Amygdala (tissue), 56 donors: Measurements from ENCODE around the gene RAPGEF2.
A peak's percentile ranks its signal among the peaks of the same experiment; 100 is the strongest.

Experiments
- DNase-seq, 56 donors: peaks; one replicate each; lab custom pipeline; 2025; lab: John Stamatoyannopoulos, UW

The RAPGEF2 gene

DNA sequence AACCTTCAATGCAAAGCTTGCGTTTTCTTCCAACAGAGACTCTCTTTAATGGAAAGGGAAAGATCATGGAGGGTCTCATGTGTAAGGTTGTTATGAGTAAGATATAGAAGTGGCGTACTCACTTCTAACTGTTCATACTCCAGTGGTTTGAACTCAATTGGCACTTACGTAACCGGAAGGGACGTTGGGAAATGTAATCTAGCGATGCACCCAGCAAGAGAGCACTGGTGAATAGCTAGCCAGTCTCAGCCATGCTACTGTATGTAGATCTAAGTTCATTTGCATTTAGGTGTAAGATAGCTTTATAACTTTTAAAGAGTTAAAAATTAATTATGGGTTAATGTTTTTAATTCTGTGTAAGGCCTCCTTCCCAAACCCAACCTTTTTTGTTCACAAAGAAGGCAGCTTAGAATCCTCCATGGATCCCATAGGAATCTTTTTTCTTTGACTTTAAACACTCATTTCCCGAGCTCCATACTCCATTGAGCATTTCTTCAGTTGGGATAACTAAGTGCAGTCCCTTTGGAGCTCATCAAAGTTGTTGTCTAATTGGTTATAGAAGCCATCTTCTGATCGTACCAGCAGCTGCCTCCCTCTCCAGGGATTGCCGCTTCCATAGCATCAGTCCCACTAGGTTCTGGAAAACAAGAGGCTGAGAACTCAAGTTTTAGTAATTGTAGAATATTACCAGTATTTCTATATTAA, 191.1 kb downstream of the RAPGEF2 start:
- no peak for DNase-seq

DNA sequence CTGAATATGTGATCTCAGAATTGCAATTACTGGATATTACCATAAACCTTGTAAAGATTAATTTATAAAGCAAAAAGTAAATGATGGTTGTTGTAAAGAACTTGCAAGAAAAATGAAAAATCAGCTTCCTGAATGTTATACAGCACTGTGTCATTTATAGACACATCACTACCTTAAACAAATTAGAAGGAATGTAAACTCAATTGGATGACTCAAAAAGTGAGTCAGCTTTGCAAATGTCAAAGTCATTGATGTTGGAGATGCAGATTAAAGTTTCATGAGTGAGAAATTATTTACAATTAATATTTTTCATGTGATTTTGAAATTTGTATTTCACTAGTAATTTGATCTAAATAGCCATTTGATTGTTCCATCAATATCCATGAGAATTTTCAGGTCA, 193.2 kb downstream of the RAPGEF2 start:
- DNase-seq: no peak

DNA sequence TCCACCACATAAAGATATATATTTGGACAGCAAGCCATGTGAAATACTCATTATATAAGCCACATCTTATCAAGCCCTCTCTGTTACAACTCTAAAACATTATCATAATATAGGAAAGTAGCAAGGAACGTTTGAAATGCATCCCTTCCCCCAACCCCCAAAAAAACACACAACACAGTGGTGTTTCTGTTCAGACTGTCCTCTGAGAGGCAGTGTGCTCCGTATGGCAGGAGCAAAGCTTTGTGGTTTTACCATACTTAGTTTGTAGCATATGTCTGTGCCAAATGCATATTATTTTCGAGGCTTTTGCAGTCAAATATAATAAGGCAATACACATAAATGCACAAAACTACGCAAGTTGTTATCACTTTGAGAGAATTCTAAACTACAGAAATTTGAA, 194.2 kb downstream of the RAPGEF2 start:
- DNase-seq: peak in 2 of 56 donors; percentile 6 to 10

DNA sequence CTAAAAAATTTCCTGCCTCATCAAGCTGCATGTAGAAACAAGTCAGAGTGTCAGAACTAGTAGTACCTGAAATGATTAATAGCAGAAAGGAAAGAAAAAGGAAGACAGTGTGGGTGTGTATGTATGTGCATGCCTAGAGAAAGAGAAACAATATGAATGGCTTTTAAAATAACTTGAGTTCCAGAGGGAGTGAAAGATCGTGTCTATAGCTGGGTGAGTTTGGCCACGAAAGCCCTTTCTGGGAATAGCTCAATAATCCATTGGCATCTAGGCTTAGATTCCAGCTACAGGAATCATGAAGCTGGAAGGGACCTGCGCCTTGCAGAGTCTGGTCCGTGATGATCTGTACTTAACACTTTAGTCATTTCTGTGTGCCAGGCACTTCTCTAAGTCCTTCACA, 195.6 kb downstream of the RAPGEF2 start:
- no peak for DNase-seq

DNA sequence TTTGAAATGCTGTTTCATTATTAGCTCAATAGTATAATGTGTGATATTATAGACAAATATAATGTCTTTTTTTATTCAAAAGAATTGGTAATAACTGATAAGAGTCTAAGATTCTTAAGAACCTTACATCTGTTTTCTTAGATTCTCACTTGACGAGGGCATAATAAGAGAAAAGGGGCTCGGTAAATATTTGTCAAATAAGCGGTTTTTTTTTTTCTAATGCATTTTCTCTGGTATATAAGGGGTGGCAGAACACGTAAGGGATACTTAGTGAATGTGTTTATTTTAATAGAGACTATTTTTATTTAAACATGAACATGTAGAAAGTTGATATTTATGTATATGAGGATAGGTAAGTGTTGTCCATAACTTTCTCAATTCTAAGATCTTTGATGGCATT, 200.6 kb downstream of the RAPGEF2 start:
- DNase-seq: no peak

DNA sequence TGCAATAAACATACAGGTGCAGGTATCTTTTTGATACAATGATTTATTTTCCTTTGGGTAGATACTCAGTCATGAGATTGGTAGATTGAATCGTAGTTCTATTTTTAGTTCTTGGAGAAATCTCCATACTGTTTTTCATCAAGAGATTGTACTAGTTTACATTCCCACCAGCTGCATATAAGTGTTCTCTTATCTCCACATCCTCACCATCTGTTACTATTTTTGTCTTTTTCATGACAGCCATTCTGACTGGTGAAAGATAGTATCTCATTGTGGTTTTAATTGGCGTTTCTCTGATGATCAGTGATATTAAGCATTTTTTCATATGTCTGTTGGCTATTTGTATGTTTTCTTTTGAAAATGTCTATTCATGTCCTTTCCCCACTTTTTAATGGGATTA, 202.2 kb downstream of the RAPGEF2 start:
- DNase-seq: no peak

DNA sequence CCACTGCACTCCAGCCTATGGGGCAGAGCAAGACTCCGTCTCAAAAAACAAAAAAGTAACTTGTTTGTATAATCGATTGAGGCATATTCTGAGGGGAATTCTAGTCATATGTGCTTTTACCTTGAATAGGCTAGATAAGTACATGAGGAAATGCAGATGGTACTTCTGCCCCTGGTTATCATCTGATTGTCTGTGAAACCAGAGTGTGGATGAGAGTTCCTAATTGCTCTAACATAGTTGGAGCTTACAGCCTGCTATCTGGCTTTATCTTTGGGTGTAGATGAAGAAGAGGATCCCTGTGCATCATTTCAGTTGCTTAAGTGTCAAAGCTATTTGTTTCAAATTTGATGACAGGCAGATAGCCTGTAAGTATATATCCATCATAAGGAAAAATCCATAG, 205.1 kb downstream of the RAPGEF2 start:
- no peak for DNase-seq

DNA sequence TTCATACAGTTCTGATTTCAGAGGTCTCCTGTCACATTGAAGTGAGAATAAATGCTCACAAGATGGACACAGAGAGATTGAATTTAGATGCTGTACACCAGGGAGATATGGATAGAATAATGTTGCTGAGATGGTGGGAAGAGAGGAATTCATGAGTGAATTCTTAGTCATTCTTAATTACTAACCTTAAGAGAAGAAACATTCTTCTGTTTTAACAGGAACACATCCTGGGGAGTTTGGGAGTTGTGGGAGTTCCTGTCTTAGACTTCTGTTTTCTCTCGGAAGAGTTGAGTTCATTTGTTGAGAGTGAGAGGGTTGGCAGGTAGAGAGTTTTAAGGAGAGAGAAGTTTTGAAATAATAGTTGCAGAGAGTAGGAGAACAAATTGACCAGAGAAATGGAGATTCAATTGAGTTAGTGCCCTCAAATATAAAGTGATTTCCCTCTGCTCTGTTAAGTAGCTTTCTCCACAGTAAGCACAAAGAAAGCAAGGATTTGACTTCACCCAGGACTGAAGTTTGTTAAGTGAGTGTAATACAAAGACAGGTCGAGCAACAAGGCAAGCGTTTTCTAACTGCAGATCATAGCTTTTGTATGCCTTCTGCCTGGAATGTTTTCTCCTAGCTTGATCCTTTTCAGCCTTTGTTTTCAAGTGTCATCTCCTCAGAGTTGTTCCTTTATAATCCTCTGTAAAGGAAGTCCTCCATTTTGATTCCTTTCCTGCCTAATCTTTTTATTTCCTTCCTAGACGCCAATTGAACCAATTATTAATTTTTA, 205.9 kb downstream of the RAPGEF2 start:
- DNase-seq: no peak

DNA sequence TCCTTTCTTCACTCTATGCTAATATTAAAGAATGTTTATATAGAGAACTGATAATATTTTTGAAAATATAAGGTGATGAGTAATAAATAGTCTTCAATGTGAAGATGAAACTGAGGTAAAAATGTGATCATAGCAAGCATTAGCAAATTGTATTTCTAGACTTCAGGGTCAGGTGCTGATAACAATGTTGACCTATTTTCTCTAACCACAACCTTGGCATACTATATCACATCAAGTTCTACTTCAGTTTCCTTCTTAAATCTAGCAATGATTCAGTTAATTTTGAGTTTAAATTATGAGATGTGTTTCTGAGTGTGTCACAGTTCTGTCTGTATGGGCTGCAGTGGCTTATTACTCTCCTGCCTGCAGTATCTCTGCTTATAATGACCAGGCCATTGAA, 209.4 kb downstream of the RAPGEF2 start:
- DNase-seq: no peak

DNA sequence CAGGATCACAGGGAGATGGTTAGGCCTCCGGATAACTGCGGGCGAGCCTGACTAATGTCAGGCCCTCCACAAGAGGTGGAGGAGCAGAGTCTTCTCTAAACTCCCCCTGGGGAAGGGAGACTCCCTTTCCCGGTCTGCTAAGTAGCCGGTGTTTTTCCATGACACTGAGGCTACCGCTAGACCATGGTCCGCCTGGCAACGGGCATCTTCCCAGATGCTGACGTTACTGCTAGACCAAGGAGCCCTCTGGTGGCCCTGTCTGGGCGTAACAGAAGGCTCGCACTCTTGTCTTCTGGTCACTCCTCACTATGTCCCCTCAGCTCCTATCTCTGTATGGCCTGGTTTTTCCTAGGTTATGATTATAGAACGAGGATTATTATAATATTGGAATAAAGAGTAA, 213.0 kb downstream of the RAPGEF2 start:
- DNase-seq: peak in 22 of 56 donors; percentile 0 to 62 (median 10)

DNA sequence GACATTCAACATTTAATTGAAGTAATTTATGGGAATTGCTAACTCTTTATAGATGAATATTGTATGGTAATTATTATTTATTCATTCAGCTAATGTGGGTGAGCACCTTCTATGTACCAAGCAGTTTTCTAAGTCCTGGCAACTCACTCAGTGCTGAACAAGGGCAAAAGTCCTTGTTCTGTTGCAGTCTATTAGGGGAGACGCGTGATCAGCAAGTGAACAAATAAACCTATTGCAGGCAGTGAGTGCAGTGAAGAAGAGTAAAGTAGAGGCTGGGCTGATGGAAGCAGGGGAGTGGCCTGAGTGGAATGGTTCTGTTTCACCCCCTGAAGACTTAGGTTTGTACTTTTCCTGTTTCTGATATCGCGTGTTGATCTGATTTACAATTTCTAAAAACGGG, 214.3 kb downstream of the RAPGEF2 start:
- DNase-seq: no peak

DNA sequence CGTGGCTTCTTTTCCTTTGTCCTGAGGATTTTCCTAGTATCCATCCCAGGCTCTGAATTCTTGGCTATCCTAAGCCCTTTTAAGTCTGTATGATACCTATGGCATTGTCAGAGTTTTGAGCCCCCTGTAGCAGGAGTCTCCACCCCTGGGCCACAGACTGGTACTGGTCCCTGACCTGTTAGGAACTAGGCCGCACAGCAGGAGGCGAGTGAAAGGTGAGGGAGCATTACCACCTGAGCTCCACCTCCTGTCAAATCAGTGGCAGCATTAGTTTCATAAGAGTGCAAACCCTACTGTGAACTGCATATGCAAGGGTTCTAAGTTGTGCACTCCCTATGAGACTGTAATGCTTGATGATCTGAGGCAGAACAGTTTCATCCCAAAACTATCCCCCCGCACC, 216.1 kb downstream of the RAPGEF2 start:
- DNase-seq: no peak

DNA sequence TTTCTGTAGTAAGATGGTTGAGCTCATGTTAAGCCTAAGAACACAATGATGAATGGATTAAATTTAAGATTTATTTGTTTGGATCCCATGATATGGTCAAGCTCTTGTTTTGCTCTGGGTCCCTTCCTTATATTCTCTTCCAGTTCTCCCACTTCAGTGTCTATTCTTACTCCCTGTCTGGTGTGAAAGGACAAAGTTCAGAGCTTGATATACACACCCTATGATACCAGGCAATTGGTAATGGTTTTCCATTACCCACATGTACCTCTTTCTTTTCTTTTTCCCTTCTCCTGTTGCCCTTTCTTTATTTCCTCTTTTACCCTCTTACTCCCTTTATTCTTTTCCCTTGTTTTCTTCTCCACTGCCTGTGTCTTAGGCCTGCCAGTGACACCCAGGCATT, 223.6 kb downstream of the RAPGEF2 start:
- DNase-seq: no peak

DNA sequence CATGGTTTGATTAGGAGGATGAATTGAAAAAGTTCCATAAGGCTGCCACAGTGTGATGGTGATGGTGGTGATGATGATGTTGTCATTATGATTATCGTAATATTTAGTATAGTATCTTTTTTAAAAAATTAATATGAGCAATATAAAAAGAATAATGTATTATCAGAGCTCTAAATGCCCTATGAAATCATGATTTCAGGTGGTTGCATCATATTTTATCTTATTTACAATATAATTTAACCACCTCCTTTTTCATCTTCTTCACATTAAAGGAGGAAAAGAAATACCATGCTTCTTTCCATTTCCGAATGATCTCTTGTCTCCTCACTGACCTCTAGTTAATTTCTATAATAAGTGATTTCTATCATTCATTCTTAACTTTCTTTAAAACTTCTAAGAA, 225.9 kb downstream of the RAPGEF2 start:
- DNase-seq: no peak

DNA sequence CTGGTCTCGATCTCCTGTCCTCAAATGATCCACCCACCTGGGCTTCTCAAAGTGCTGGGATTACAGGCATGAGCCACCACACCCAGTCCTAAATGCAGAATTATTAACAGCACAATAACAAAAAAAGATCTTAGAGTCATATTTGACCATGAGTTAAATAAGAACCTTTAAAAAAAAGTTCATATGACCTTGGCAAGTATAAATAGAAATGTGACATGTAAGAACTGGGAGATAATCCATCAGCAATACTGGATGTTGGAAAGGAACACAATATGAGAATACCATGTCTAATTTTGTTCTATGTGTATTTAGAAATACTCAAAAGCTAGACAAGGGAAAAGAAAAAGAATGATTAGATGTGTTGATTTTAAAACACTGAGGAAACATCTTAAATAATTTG, 231.6 kb downstream of the RAPGEF2 start:
- DNase-seq: no peak

DNA sequence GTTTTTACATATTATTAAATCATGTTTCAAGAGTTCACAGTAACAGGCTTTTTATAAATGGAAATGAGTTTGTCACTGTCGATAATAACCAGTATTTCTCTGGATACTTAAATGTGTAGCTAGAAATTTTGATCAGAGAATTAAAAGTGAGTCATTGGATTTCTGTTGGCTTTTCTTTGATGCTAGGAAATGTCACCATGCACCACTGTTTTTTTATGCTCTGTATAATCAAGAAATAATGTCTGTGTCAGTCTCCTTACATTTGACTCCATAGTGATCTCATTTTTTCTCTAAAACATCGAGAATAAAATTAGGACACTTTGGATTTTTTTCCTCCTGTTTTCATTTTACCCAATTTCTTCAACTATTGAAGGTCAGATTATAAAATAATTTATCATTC, 234.2 kb downstream of the RAPGEF2 start:
- DNase-seq: no peak

DNA sequence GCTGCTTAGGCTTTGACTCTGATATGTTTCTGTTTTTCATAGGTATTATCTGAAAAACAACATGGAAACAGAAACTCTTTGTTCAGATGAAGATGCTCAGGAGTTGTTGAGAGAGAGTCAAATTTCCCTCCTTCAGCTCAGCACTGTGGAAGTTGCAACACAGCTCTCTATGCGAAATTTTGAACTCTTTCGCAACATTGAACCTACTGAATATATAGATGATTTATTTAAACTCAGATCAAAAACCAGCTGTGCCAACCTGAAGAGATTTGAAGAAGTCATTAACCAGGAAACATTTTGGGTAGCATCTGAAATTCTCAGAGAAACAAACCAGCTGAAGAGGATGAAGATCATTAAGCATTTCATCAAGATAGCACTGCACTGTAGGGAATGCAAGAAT, 238.6 kb downstream of the RAPGEF2 start:
- no peak for DNase-seq

DNA sequence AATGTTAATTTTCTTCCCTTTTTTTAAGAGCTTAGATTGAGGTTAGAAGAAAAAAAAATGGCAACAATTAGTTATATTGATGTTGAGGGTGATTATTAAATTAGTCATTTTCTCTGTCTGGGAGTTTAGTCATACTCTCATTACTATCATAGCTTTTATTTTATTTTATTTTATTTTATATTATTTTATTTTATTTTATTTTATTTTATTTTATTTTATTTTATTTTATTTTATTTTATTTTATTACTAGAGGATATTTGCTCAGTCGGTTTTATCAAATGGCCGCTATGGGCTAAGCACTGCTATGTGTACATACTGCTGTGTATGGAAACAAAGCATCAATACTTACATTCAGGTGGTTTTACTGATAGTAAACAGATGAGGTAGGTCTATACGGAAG, 239.5 kb downstream of the RAPGEF2 start:
- DNase-seq: no peak

DNA sequence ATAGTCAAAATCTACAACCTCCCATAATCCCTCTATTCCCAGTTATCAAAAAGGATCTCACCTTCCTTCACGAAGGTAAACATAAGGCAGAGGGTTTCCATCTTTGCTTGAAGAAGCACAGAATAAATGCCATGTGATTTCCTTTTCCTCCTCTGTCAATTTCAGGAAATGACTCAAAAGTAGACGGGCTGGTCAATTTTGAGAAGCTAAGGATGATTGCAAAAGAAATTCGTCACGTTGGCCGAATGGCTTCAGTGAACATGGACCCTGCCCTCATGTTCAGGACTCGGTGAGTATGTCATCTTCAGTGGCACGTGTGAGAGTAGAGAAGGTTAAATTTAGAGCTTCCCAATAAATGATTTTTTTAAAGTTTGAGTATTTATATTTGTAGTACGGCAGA, 240.2 kb downstream of the RAPGEF2 start:
- DNase-seq: no peak

DNA sequence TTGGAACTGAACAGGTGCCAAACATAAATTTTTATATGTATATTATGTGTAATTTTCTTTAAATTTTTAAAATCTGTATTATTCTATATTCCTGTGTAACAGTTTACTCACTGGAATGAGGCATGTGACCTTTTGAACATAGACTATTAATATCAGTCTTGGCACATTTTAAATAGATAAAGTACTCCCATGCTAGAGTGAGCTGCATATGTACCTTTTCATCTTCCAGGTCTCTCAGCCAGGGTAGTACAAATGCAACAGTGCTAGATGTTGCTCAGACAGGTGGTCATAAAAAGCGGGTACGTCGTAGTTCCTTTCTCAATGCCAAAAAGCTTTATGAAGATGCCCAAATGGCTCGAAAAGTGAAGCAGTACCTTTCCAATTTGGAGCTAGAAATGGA, 242.0 kb downstream of the RAPGEF2 start:
- DNase-seq: no peak

DNA sequence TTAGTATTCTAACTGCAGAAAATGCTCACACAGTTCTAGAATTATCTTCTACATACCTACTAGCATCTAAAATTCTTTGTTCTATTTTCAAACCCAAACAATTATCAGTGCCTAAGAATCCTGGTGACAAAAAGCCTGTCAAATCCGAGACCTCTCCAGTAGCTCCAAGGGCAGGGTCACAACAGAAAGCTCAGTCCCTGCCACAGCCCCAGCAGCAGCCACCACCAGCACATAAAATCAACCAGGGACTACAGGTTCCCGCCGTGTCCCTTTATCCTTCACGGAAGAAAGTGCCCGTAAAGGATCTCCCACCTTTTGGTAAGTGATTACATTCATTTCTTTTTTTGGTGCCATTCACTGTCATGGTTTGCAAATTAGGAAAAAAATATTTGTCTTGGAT, 243.8 kb downstream of the RAPGEF2 start:
- DNase-seq: no peak

DNA sequence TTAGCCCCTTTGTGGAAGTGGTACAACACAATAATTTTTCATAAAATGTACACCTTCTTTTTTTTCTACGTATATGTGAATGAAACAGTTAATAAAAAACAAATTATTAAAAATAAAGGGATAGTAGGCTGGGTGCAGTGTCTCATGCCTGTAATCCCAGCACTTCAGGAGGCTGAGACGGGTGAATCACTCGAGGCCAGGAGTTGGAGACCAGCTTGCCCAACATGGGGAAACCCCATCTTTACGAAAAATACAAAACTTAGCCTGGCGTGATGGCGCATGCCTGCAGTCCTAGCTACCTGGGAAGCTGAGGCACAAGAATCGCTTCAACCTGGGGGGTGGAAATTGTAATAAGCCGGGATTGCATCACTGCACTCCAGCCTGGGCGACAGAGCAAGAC, 244.9 kb downstream of the RAPGEF2 start:
- no peak for DNase-seq
